Measurements from ENCODE around the gene UBA52.
"Not testable (repeated sequence)": the region's sequence is repeated elsewhere in the genome, so short reads cannot be mapped to it uniquely, and the experiment has no call there.

Gene UBA52

DNA sequence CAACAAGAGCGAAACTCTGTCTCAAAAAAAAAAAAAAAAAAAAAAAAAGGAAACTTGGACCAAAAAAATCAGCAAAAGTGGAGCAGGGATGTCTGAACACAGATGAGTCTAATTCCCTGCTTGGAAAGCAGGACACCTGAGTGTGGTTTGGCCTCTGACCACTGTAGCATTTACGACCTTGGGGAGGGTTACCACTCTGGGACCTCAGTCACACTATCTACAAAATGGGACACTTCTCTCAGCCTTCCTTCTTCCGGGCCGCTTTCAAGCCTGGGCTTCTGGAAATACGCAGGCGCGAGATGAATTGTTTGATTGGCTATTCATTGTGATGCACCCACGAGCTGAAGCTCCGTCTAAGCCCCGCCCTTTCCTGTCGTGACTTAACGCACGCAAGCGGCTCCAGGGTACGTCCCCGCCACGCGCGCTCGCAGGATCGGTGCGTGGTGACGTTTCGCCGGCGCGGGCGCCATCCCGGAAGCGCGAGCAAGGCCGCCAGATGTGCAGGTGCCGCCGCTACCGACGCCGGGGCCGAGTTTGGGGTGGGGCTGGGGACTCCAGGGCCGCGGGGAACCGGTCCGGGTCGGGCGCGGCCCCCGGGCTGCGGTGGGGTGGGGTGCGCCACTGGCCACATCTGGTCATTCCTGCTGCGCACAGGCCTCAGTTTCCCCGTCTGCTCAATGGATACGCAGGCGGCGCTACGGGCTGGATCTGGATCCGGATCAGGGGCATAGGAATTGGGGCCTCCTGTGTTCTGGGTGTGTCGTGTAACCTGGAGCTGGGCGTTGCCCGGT lies 14.1 kb upstream of the UBA52 start, which contains the start of gene KXD1:
KXD1 (plus strand) TSS at position 460 of the 791 bp plus-strand sequence. CDS start 4,187 bp downstream, outside the sequence.
- FAIRE-seq = peak; percentile 76

DNA sequence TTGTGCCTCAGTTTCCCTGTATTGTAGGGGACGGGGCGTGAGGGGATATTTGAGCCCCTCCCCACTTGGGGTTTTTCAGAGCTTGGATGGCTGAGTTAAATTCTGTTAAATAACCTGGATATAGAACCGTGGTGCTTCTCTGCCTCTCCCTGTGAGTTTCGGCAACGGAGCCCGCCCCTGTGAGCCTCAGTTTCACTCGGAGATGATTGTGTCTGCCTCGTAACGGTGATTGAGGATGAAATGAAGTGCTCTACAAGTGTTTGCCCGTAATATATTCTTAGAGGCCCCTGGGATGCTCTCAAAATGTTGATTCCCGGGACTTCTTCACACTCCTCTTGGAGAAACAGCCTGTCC lies 13.5 kb upstream of the UBA52 start:
- FAIRE-seq = no peak

- FAIRE-seq = no peak
Observed at GRCh38 chr19:18558604-18559003, 13.1 kb upstream of the UBA52 start.

DNA sequence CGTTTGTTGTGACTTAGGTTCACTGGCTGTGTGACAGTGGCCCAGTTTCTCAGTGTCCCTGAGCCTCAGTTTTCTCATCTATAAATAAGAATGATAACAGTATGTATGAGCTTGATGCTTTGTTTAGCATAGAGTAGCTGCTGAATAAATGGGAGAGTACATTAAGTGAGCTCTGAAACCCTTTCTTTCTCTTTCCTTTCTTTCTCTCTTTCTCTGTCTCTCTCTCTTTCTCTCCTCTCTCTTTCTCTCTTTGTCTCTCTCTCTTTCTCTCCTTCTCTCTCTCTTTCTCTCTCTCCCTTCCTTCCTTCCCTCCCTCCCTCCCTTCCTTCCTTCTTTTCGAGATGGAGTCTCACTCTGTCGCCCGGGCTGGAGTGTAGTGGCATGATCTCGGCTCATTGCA lies 12.0 kb upstream of the UBA52 start:
- FAIRE-seq = no peak

- FAIRE-seq = no peak
Observed at GRCh38 chr19:18562086-18562485, 9.6 kb upstream of the UBA52 start.

DNA sequence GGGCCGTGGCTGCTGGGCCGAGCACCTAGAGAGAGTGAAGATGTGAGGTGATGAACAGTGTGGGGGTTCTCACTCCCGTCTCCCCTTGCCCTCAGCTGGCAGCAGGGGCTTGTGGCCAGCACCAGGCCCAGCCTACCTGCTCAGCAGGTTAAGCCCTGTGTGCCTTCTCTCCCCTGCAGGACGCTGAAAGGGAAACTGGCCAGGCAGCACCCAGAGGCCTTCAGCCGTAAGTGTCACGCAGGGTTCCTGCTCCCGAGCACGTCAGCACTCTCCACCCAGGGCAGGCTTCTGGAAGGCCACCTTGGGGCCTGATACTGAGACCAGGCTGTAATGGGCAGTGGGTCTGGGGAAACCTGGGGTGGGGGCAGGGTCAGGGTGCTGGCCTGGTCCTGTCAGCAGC lies 4.7 kb upstream of the UBA52 start:
- FAIRE-seq = no peak

- no peak for FAIRE-seq
Observed at GRCh38 chr19:18568367-18568766, 3.3 kb upstream of the UBA52 start.

- FAIRE-seq = no peak
Observed at GRCh38 chr19:18574691-18575291, 3.1 kb downstream of the UBA52 start.

GRCh38 chr19:18576383-18576782 lies 4.7 kb downstream of the UBA52 start:
- FAIRE-seq = no peak

DNA sequence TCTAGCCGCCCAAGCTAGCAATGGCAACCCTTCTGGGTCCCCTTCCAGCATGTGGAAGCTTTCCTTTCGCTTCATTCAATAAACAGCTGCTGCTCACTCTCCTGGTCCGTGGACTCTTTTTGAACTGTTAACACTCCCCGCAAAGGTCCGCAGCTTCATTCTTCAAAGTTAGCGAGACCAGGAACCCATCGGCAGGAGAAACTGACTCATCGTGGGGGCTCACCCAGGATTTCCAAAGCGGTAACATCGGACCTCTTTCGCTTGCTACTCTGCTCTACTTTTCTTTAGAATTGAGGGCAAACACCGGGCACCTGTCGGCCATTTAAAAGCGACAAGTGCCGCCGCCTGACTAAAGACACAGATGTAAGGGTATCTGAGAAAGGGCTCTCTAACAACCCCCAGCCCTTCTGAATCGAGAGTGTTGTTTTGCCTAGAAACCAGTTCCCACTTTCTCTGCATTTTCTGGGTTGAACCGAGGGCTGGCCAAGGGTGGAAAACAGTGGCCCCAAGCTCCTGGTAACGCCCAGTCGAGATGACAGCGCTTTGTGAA lies 5.8 kb downstream of the UBA52 start:
- no peak for FAIRE-seq

- no peak for FAIRE-seq
Observed at GRCh38 chr19:18580311-18580710, 8.7 kb downstream of the UBA52 start.

- no peak for FAIRE-seq
Observed at GRCh38 chr19:18586306-18586705, 14.6 kb downstream of the UBA52 start.

DNA sequence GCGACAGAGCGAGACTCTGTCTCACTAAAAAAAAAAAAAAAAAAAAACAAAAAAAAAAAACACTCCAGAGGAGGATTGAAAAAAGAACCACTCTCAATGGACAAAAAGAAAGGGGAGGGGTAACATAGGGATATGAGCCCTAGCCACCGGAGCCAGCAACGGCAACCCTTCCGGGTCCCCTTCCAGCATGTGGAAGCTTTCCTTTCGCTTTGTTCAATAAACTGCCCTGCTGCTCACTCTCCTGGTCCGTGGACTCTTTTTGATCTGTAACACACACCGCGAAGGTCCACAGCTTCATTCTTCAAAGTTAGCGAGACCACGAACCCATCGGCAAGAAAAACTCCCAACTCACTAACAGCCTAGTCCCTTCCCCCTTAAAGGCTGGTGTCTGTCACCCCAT lies 15.9 kb downstream of the UBA52 start:
- no peak for FAIRE-seq

DNA sequence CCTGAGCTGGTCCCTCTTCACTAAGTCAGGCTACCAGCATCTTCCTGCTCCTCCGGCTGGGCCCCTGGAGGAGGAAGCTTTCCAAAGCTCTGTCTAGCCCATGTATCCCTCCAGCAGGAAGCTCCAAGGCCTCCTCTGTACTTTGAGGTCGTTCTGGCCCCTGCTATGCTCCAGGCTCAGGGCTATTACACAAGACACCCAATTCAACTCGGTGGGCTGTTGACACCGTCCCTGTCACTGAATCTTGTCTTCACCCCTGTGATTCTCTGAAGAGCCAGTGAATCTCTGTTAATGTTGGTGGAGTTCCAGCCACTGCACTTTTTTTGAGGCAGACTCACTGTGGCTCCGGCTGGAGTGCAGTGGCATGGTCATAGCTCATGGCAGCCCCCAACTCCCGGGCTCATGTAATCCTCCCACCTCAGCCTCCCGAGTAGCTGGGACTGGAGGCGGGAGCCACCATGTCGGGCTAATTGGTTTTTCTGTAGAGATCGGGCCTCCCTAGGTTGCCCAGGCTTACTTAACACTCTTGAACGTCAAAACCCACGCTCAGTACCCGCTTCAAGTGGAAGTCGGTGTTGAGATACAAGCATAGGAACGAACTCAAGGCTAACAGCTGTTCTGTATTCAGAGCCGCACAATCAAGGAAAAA lies 16.4 kb downstream of the UBA52 start:
- FAIRE-seq = no peak

GRCh38 chr19:18588611-18589379 lies 17.1 kb downstream of the UBA52 start, which contains the start of gene REX1BD:
TSS of gene REX1BD (plus strand) at chr19:18588798. CDS start at chr19:18588802, 4 bp downstream.
- no peak for FAIRE-seq

GRCh38 chr19:18589380-18590272 lies 18.0 kb downstream of the UBA52 start:
- FAIRE-seq = peak; percentile 69

- peak; percentile 94 for FAIRE-seq
Observed at GRCh38 chr19:18590273-18591272, 18.9 kb downstream of the UBA52 start.

DNA sequence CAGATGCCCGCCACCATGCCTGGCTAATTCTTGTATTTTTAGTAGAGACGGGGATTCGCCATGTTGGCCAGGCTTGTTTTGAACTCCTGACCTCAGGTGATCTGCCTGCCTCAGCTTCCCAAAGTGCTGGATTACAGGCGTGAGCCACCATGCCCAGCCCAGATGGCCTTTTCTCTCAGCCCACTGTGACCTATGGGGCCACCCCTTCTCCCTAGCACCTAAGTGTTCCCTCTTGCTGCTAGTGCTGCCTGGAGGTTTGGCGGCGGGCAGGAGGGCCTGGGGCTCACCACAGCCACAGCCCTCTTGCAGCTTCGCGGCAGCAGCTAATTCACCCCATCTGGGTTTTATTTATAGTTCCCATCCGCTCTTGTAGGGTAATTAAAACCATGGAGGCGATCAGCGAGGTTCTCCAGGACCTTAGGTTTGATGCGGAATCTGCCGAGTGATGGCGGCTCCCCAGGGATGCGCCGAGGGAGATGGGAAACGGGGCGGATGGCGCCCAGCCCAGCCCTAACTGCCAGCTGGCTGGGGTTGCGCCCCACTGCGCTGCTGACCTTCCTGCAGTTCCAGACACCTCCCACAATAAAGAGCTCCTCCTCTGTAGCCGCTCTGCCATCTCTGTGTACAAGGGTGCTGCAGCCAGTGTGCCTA lies 20.2 kb downstream of the UBA52 start:
- FAIRE-seq = no peak

GRCh38 chr19:18592732-18593131 lies 21.1 kb downstream of the UBA52 start:
- not testable (repeated sequence) for FAIRE-seq

All from TTC549 (cell line).